MM.1S (cell line): ENCODE measurements around the gene PTPRN2.

Experiments
- CTCF ChIP-seq: fragments of 300-600 bp; sonication (generic); IDR thresholded peaks from 2 replicates; pipeline ENCODE4 v1.5.1; 2016; ENCODE audit warnings: antibody characterized with exemption, low read length, mixed read lengths
- EZH2 ChIP-seq: fragments of 300-600 bp; sonication (generic); optimal IDR thresholded peaks from 2 replicates; pipeline ENCODE3; 2017; ENCODE audit warnings: low read depth, mild to moderate bottlenecking, antibody characterized with exemption, low read length, mixed read lengths

- no peak for TF ChIP-seq CTCF
- no peak for TF ChIP-seq EZH2
Observed at GRCh38 chr7:157830331-157830730, 757.3 kb downstream of the PTPRN2 start.
